Spleen (tissue), 7 donors: Measurements from ENCODE around the gene SDC1.

ENCODE experiments used
- CTCF ChIP-seq, 11 experiments: fragments of 200-600 bp in 7 of 11; fragments of 450-650 bp in 4 of 11; sonication (generic) in 4 of 11; IDR thresholded peaks in 8 of 11; conservative IDR thresholded peaks in 3 of 11; 1 replicate in 7 of 11; 2 replicates in 4 of 11; pipeline versions ENCODE4 v1.4.0 to v1.8.0; 2016 to 2021; ENCODE audit warnings: antibody characterized with exemption in 11 of 11, inconsistent platforms in 4 of 11, mild to moderate bottlenecking in 1 of 11
- POLR2A ChIP-seq, 3 donors: fragments of 450-650 bp; IDR thresholded peaks; one replicate each; pipeline ENCODE4 v1.5.1; 2017; ENCODE audit warnings: antibody characterized with exemption in 3 of 3, mild to moderate bottlenecking in 1 of 3
- POLR2AphosphoS5 ChIP-seq, 3 donors: sonication (generic); formaldehyde crosslinking; IDR thresholded peaks; one replicate each; pipeline ENCODE4 v1.5.1; 2017; ENCODE audit warnings: antibody characterized with exemption in 3 of 3
- donor health status: DM: no; HTN: no; CAD: no; lungs with moderate emphysema.
- donor health status: DM: no; HTN: no; CAD: no.
- donor health status: DM: no; HTN: no; CAD: no.

GRCh38 chr2:20227894-20228505 is 3.1 kb upstream of the SDC1 start:
- TF ChIP-seq CTCF (IDR thresholded peaks at IDR 0.05 in 8 of 11, conservative IDR thresholded peaks at IDR 0.05 in 3 of 11), result no peak
- TF ChIP-seq POLR2A (IDR thresholded peaks at IDR 0.05), result no peak
- TF ChIP-seq POLR2AphosphoS5 (IDR thresholded peaks at IDR 0.05), result no peak
